ENCODE measurements around the gene CIZ1. TPM values are rescaled to one million over a fixed set of nuclear protein-coding genes. Genes with fewer than 3 reads are reported as not detected.

Gene CIZ1
- total and polyA plus RNA-seq, 2 of the 13 experiments (the other 11 are each of a cell fraction or from before 2014, with no cell fraction given): 30.6 to 50.3 TPM

- peaks cover 0 to 25% of the 10 kb centered on the region in 2 experiments; a peak in 3 of 5 replicates for H3K27me3 ChIP-seq (ENCODE audit: control insufficient read depth in 1 of 2, insufficient read depth in 2 of 2, low read length in 2 of 2)
- H2AFZ ChIP-seq (ENCODE audit: low read length): no peak overlapping the region
- no peak overlapping the region for H3K4me3 ChIP-seq (replicated peaks in 1 of 3; ENCODE audit: insufficient read depth in 1 of 3, low read depth in 2 of 3, low read length in 3 of 3)
- no TSS peak for BruUV-seq (replicated peaks)
- 100% methylated on average over 3 of the region's 3 CpGs for WGBS (ENCODE audit: low lambda C conversion rate)
- H3K27ac ChIP-seq (ENCODE audit: extremely low read length, insufficient read depth, low read length): no peak overlapping the region
- FAIRE-seq: no peak
- H3K9ac ChIP-seq (ENCODE audit: insufficient read depth, low read depth, low read length): no peak overlapping the region
- no peak for DNase-seq (ENCODE audit: low spot score)
- H3K79me2 ChIP-seq (ENCODE audit: insufficient read depth, low read length): no peaks in the 10 kb centered on the region
- H4K20me1 ChIP-seq (ENCODE audit: insufficient read depth, low read length): no peaks in the 10 kb centered on the region
- no peak for ATAC-seq
- POLR2A ChIA-PET: interaction anchor here (1.1 to 2.2 kb wide), 2 partner anchors 9 to 18 kb away, joined by 3 to 7 read pairs; partner anchors contain the start of gene BBLN
- H3K4me2 ChIP-seq (ENCODE audit: low read depth, low read length): peak overlapping the region; percentile 39; the same call in 1 of the 2 replicates
- H3K4me1 ChIP-seq (ENCODE audit: insufficient read depth, low read length): peaks cover 59% of the 10 kb centered on the region
- in situ Hi-C loops (cut with HindIII; ENCODE audit: extremely low pct_ligation_motif_present, low pct_unique_long_range_greater_than_20kb) (no loop called here), intact Hi-C loops (cut with micrococcal nuclease; ENCODE audit: unreplicated experiment) (no loop called here)
- no peaks in the 10 kb centered on the region for H3K9me3 ChIP-seq (ENCODE audit: low read length)
- TF ChIP-seq, protein P1, sequence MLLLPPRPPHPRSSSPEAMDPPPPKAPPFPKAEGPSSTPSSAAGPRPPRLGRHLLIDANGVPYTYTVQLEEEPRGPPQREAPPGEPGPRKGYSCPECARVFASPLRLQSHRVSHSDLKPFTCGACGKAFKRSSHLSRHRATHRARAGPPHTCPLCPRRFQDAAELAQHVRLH (CRISPR knock-in tag; IDR thresholded peaks at IDR 0.05; ENCODE audit: borderline replicate concordance, low read depth): no peak
- TF ChIP-seq IRF1 (CRISPR knock-in tag; IDR thresholded peaks at IDR 0.05; ENCODE audit: low read depth): no peak
- no peak for TF ChIP-seq ZHX1 (CRISPR knock-in tag; IDR thresholded peaks at IDR 0.05; ENCODE audit: low read depth)
- no peak for TF ChIP-seq ZBTB1 (CRISPR knock-in tag; IDR thresholded peaks at IDR 0.05; ENCODE audit: borderline replicate concordance)
- no peak for TF ChIP-seq MED8 (CRISPR knock-in tag; IDR thresholded peaks at IDR 0.05; ENCODE audit: insufficient replicate concordance)
- no peak for TF ChIP-seq DMAP1 (CRISPR knock-in tag; IDR thresholded peaks at IDR 0.05)
- TF ChIP-seq RELA (CRISPR knock-in tag; IDR thresholded peaks at IDR 0.05): no peak
- no peaks in the 10 kb centered on the region for H3K36me3 ChIP-seq (replicated peaks in 1 of 2; ENCODE audit: control insufficient read depth in 1 of 2, insufficient read depth in 2 of 2, low read length in 2 of 2)
- CTCF ChIA-PET (ENCODE audit: low intra/inter-chr PET ratio, low total read pairs): no interaction called here
These were observed 49.8 kb downstream of the CIZ1 start for GRCh38 chr9:128141604-128142003.

Measured in HepG2 (cell line).